ENCODE measurements around the gene WDR59.
"Not testable (repeated sequence)": the region's sequence is repeated elsewhere in the genome, so short reads cannot be mapped to it uniquely, and the experiment has no call there.

Gene WDR59

DNA sequence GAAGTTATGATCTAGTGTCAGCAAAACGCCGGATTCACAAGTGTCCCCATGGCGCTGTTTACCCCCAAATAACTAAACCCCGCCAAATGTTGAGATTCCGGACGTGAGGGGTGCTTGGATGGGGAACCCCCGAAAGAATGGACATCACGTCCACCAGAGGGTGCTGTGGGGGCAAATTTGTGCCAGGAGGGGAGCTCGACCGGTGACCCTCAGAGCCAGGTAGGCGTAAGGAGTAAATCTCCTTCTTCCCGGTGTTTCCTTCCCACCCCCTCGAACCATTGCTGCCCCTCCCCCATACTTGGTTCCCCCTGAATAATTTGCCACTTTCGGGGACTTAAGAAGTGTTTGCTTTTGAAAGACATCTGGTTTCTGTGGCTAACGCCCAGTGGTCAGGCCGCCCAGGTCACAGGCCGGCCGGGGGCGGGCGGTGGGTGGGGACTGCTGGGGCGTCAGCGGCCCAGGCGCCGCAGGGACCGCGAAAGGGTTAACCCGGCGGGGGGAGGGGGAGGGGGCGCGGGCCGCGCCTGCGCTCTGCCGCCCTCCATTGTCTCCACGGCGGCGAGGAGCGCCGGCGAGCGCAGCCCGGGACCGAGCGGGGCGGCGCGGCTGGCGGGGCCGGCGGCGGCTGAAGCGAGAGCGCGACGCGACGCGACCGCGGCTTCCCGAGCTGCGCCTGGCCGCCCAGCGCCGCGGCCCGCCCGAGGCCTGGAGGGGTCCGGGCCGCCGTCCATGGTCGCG is 13.7 kb upstream of the WDR59 start, which contains the start of gene ZNRF1:
TSS of gene ZNRF1 (plus strand) at position 544 of the 738 bp plus-strand sequence. CDS start 648 bp downstream, outside the sequence.
- DNase-seq (ENCODE audit: low read depth, low spot score) = peak; percentile 68
- Histone ChIP-seq H3K36me3 (ENCODE audit: control insufficient read depth, insufficient read depth, low read length) (no peaks in the 10 kb centered on the region), H3K4me1 (ENCODE audit: control insufficient read depth, insufficient read depth, low read length) (peaks cover 4% of the 10 kb centered on the region; the same call in 1 of the 2 replicates), H3K27ac (ENCODE audit: low read length) (no peak within 1 kb of the TSS), H3K9me3 (ENCODE audit: control insufficient read depth, insufficient read depth, low read length) (no peaks in the 10 kb centered on the region), H3K27me3 (ENCODE audit: control insufficient read depth, insufficient read depth, low read length) (no peaks in the 10 kb centered on the region; the same call in 1 of the 2 replicates), H3K4me3 (ENCODE audit: low read length) (peak within 1 kb of the TSS; percentile 77)
- no CpG with 5 or more reads among the region's 73 CpGs for WGBS (ENCODE audit: insufficient coverage, insufficient read length)

DNA sequence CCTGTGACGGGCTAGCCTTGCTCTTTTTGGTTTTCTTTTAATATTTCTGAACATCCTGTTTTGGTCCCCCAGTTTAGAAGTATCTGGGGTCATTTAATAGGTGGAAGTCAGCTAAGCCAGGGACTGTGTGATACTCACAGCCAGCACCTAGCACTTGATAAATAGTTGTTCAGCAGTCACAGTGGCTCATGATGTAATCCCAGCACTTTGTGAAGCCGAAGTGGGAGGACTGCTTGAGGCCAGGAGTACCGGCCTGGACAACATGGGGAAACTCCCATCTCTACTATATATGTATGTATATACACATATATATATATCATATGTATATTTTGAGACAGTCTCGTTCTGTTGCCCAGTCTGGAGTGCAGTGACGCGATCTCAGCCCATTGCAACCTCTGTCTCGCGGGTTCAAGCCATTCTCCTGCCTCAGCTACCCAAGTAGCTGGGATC is 12.1 kb upstream of the WDR59 start:
- Histone ChIP-seq H3K4me1 (ENCODE audit: control insufficient read depth, insufficient read depth, low read length) (peaks cover 4% of the 10 kb centered on the region; the same call in 1 of the 2 replicates), H3K9me3 (ENCODE audit: control insufficient read depth, insufficient read depth, low read length) (no peaks in the 10 kb centered on the region), H3K27ac (ENCODE audit: low read length) (no peak overlapping the region), H3K27me3 (ENCODE audit: control insufficient read depth, insufficient read depth, low read length) (no peaks in the 10 kb centered on the region; the same call in 1 of the 2 replicates), H3K36me3 (ENCODE audit: control insufficient read depth, insufficient read depth, low read length) (no peaks in the 10 kb centered on the region), H3K4me3 (ENCODE audit: low read length) (no peak overlapping the region)
- WGBS (ENCODE audit: insufficient coverage, insufficient read length) = no CpG with 5 or more reads among the region's 8 CpGs
- DNase-seq (ENCODE audit: low read depth, low spot score) = no peak

DNA sequence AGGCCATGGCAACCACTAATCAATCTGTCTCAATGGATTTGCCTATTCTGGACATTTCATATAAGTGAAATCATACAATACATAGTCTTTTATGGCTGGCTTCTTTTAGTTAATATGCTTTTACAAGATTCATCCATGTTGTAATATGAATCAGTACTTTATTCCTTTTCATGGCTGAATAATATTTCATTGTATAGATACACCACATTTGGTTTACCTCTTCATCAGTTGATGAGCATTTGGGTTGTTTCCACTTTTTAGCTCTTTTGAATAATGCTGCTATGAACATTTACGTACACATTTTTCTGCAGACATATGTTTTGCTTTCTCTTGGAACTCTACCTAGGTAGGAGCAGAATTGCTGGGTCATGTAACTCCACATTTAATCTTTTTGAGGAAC is 11.1 kb upstream of the WDR59 start:
- H3K27ac ChIP-seq (ENCODE audit: low read length) = no peak overlapping the region
- no peaks in the 10 kb centered on the region for H3K36me3 ChIP-seq (ENCODE audit: control insufficient read depth, insufficient read depth, low read length)
- peaks cover 5% of the 10 kb centered on the region; the same call in 1 of the 2 replicates for H3K4me1 ChIP-seq (ENCODE audit: control insufficient read depth, insufficient read depth, low read length)
- no peak overlapping the region for H3K4me3 ChIP-seq (ENCODE audit: low read length)
- no peaks in the 10 kb centered on the region; the same call in 1 of the 2 replicates for H3K27me3 ChIP-seq (ENCODE audit: control insufficient read depth, insufficient read depth, low read length)
- DNase-seq (ENCODE audit: low read depth, low spot score) = no peak
- no peaks in the 10 kb centered on the region for H3K9me3 ChIP-seq (ENCODE audit: control insufficient read depth, insufficient read depth, low read length)
- WGBS (ENCODE audit: insufficient coverage, insufficient read length) = no CpG with 5 or more reads among the region's 1 CpG

DNA sequence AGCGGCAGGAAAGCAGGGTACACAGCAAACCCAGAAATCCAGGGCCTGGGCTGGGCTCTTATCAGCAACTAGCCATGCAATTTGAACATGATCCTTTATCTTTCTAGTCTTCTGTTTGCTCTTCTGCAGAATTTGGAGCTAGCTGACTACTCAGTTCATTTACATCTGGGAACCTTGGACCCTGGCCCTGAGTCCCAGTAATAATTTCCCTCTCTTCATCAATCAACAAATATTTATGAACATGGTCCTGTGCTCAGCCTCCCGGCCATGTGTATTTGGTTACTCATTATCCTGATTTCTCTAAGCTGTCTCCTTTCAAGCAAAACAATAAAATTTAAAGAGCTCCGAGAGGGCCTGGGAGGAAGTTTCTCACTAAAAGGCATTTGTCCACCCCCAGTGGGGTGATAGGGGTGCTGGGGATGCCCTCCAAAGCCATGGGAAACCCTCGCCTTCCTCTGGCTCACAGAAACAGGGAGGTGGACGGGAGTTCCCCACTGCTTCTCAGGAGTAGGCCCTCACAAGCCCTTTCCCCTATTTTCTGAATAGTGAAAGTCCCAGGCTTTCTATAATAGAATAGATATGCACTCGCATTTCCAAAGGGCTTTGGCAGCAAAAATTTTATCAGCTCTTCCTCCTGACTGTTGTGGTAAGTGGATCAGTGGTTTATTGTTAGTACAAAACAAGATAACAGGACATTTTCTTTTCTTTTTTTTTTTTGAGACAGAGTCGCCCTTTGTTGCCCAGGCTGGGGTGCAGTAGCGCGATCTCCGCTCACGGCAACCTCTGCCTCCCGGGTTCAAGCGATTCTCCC is 6.9 kb upstream of the WDR59 start:
- Histone ChIP-seq H3K4me3 (ENCODE audit: low read length) (no peak overlapping the region), H3K27me3 (ENCODE audit: control insufficient read depth, insufficient read depth, low read length) (no peaks in the 10 kb centered on the region), H3K27ac (ENCODE audit: low read length) (no peak overlapping the region), H3K36me3 (ENCODE audit: control insufficient read depth, insufficient read depth, low read length) (no peaks in the 10 kb centered on the region), H3K9me3 (ENCODE audit: control insufficient read depth, insufficient read depth, low read length) (no peaks in the 10 kb centered on the region), H3K4me1 (ENCODE audit: control insufficient read depth, insufficient read depth, low read length) (0 out of 2 replicates have a peak, but pooled peaks cover 1% of the 10 kb centered on the region)
- DNase-seq (ENCODE audit: low read depth, low spot score) = no peak
- no CpG with 5 or more reads among the region's 13 CpGs for WGBS (ENCODE audit: insufficient coverage, insufficient read length)

GRCh38 chr16:74991268-74991592 is 6.3 kb upstream of the WDR59 start:
- no peak overlapping the region for H3K4me3 ChIP-seq (ENCODE audit: low read length)
- H3K36me3 ChIP-seq (ENCODE audit: control insufficient read depth, insufficient read depth, low read length) = no peaks in the 10 kb centered on the region
- H3K27me3 ChIP-seq (ENCODE audit: control insufficient read depth, insufficient read depth, low read length) = no peaks in the 10 kb centered on the region
- DNase-seq (ENCODE audit: low read depth, low spot score) = no peak
- H3K27ac ChIP-seq (ENCODE audit: low read length) = no peak overlapping the region
- H3K9me3 ChIP-seq (ENCODE audit: control insufficient read depth, insufficient read depth, low read length) = no peaks in the 10 kb centered on the region
- 0 out of 2 replicates have a peak, but pooled peaks cover 1% of the 10 kb centered on the region for H3K4me1 ChIP-seq (ENCODE audit: control insufficient read depth, insufficient read depth, low read length)
- no CpG with 5 or more reads among the region's 5 CpGs for WGBS (ENCODE audit: insufficient coverage, insufficient read length)

DNA sequence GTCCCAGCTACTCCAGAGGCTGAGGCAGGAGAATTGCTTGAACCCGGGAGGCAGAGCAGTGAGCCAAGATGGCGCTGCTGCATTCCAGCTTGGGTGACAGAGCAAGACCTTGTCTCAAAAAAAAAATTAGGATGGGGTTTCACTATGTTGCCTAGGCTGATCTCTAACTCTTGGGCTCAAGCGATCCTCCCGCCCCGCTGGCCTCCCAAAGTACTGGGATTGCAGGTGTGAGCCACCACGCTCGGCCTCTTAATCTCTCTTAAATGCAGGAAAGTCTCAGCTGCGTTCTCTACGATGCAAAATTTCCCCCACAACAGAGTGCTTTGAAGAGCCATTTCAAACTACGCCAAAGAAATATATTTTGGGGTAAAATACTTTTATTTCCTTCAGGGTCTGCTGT is 5.9 kb upstream of the WDR59 start:
- no peak overlapping the region for H3K4me3 ChIP-seq (ENCODE audit: low read length)
- no peaks in the 10 kb centered on the region for H3K36me3 ChIP-seq (ENCODE audit: control insufficient read depth, insufficient read depth, low read length)
- H3K27me3 ChIP-seq (ENCODE audit: control insufficient read depth, insufficient read depth, low read length) = no peaks in the 10 kb centered on the region
- no CpG with 5 or more reads among the region's 10 CpGs for WGBS (ENCODE audit: insufficient coverage, insufficient read length)
- 0 out of 2 replicates have a peak, but pooled peaks cover 1% of the 10 kb centered on the region for H3K4me1 ChIP-seq (ENCODE audit: control insufficient read depth, insufficient read depth, low read length)
- H3K27ac ChIP-seq (ENCODE audit: low read length) = no peak overlapping the region
- no peak for DNase-seq (ENCODE audit: low read depth, low spot score)
- no peaks in the 10 kb centered on the region for H3K9me3 ChIP-seq (ENCODE audit: control insufficient read depth, insufficient read depth, low read length)

- H3K9me3 ChIP-seq (ENCODE audit: control insufficient read depth, insufficient read depth, low read length); H3K27me3 ChIP-seq (ENCODE audit: control insufficient read depth, insufficient read depth, low read length); H3K4me1 ChIP-seq (ENCODE audit: control insufficient read depth, insufficient read depth, low read length); H3K27ac ChIP-seq (ENCODE audit: low read length); H3K36me3 ChIP-seq (ENCODE audit: control insufficient read depth, insufficient read depth, low read length); H3K4me3 ChIP-seq (ENCODE audit: low read length); DNase-seq (ENCODE audit: low read depth, low spot score): not testable (repeated sequence)
- no CpG with 5 or more reads among the region's 3 CpGs for WGBS (ENCODE audit: insufficient coverage, insufficient read length)
These were observed 4.9 kb upstream of the WDR59 start for GRCh38 chr16:74989864-74990263.

DNA sequence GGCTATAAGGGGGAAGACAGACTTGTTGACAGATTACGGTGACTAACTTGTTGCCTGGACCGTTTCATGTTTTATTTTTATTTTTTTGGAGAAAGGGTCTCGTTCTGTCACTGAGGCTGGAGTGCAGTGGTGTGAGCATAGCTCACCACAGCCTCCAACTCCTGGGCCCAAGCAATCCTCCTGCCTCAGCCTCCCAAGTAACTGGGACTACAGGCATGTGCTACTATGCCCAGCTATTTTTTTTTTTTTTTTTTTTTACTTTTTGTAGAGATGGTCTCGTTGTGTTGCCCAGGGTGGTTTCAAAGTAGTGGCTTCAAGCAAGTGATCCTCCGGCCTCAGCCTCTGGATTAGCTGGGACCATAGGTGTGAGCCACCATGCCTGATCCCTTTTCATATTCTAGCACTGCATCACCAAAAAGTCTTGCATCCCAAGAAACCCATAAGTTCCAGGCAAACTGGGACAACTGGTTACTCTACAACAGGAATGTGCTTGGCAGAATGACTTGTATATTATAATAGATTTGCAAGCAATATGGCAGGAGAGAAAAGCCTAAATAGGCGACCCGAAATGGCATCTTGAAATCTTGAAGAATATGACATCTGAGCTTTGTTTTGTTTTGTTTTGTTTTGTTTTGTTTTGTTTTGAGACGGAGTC is 2.2 kb upstream of the WDR59 start:
- no peaks in the 10 kb centered on the region for H3K27me3 ChIP-seq (ENCODE audit: control insufficient read depth, insufficient read depth, low read length)
- no peaks in the 10 kb centered on the region for H3K9me3 ChIP-seq (ENCODE audit: control insufficient read depth, insufficient read depth, low read length)
- H3K4me3 ChIP-seq (ENCODE audit: low read length) = no peak overlapping the region
- WGBS (ENCODE audit: insufficient coverage, insufficient read length) = no CpG with 5 or more reads among the region's 8 CpGs
- DNase-seq (ENCODE audit: low read depth, low spot score) = no peak
- 0 out of 2 replicates have a peak, but pooled peaks cover 1% of the 10 kb centered on the region for H3K4me1 ChIP-seq (ENCODE audit: control insufficient read depth, insufficient read depth, low read length)
- H3K27ac ChIP-seq (ENCODE audit: low read length) = no peak overlapping the region
- no peaks in the 10 kb centered on the region for H3K36me3 ChIP-seq (ENCODE audit: control insufficient read depth, insufficient read depth, low read length)

GRCh38 chr16:74984194-74984528 is 762 bp downstream of the WDR59 start:
- Histone ChIP-seq H3K4me1 (ENCODE audit: control insufficient read depth, insufficient read depth, low read length) (no peaks in the 10 kb centered on the region), H3K27ac (ENCODE audit: low read length) (no peak overlapping the region), H3K36me3 (ENCODE audit: control insufficient read depth, insufficient read depth, low read length) (no peaks in the 10 kb centered on the region), H3K9me3 (ENCODE audit: control insufficient read depth, insufficient read depth, low read length) (no peaks in the 10 kb centered on the region), H3K27me3 (ENCODE audit: control insufficient read depth, insufficient read depth, low read length) (no peaks in the 10 kb centered on the region), H3K4me3 (ENCODE audit: low read length) (peak overlapping the region; percentile 69)
- DNase-seq (ENCODE audit: low read depth, low spot score) = no peak
- WGBS (ENCODE audit: insufficient coverage, insufficient read length) = no CpG with 5 or more reads among the region's 13 CpGs

DNA sequence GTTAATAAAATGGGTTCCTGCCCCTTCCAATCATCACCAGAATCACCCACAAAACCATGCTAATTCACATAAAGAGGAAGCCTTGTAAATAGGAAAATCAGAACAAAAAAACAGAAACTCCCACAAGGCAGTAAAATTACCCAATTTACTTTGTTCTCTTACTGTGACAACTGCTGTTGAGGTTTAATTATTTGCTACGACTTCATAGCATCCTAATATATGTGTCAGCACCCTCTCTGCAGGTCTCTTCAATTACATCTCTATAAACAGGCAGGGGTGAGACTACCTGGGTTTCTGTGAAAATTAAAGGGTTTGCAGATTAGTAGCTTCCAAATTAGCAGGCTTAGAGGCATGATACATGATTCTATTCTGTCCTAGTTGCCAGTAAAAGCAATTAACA is 2.7 kb downstream of the WDR59 start:
- no peaks in the 10 kb centered on the region; the same call in 1 of the 2 replicates for H3K36me3 ChIP-seq (ENCODE audit: control insufficient read depth, insufficient read depth, low read length)
- no peak overlapping the region for H3K27ac ChIP-seq (ENCODE audit: low read length)
- no peak overlapping the region for H3K4me3 ChIP-seq (ENCODE audit: low read length)
- H3K27me3 ChIP-seq (ENCODE audit: control insufficient read depth, insufficient read depth, low read length) = no peaks in the 10 kb centered on the region
- no peak for DNase-seq (ENCODE audit: low read depth, low spot score)
- no CpG with 5 or more reads among the region's 1 CpG for WGBS (ENCODE audit: insufficient coverage, insufficient read length)
- no peaks in the 10 kb centered on the region for H3K9me3 ChIP-seq (ENCODE audit: control insufficient read depth, insufficient read depth, low read length)
- no peaks in the 10 kb centered on the region for H3K4me1 ChIP-seq (ENCODE audit: control insufficient read depth, insufficient read depth, low read length)

Measured in iPS DF 6.9 (cell line).